AG04450 (cell line): ENCODE data around the gene DPP4. TPM values are rescaled to one million over a fixed set of nuclear protein-coding genes. Genes with fewer than 3 reads are reported as not detected.

Experiments used
- CTCF ChIA-PET: fragments of 300-600, 350-600 bp; formaldehyde crosslinking; extraction: SDS; loops from one replicate; lab custom pipeline; 2022; ENCODE audit warnings: antibody characterized with exemption, inconsistent platforms; lab: Charles Lee
- POLR2A ChIA-PET: fragments of 350-600 bp; formaldehyde crosslinking; extraction: SDS; loops from one replicate; lab custom pipeline; 2021; ENCODE audit warnings: antibody characterized with exemption, inconsistent platforms; lab: Yijun Ruan, JAX
- DNase-seq: peaks from one replicate; pipeline ENCODE4 v3.0.0-alpha.2; 2011; ENCODE audit warnings: low read depth, low spot score
- H3K27ac ChIP-seq: one replicate; pipeline ENCODE4 v1.5.1; 2012; ENCODE audit warnings: low read depth, low read length, control low read depth
- H3K27me3 ChIP-seq: one replicate; pipeline ENCODE4 v1.6.0; 2012; ENCODE audit warnings: low read length; ENCODE audit not compliant: control insufficient read depth, insufficient read depth
- H3K4me3 ChIP-seq: 2 replicates; pipeline ENCODE4 v1.5.1; 2011; ENCODE audit warnings: mild to moderate bottlenecking, low read depth, low read length, control low read depth
- H3K9me3 ChIP-seq: 2 replicates; pipeline ENCODE4 v1.5.1; 2012; ENCODE audit warnings: low read length; ENCODE audit not compliant: control insufficient read depth, insufficient read depth
- CTCF ChIP-seq: IDR thresholded peaks from 2 replicates; pipeline ENCODE4 v1.5.1; 2011; ENCODE audit warnings: low read depth, low read length, control low read depth, inconsistent platforms
- polyA plus RNA-seq: library from polyadenylated mRNA; depleted of rRNA; stranded (reverse); fragments of >200 nt; gene quantifications from 2 replicates; pipeline ENCODE4 v1.2.3, GENCODE V29; 2011

DPP4 gene
- polyA plus RNA-seq, 1 experiment, result 61.0 TPM

GRCh38 chr2:162037028-162037795 is 36.8 kb downstream of the DPP4 start:
- Histone ChIP-seq H3K27me3 (no peaks in the 10 kb centered on the region), H3K4me3 (no peak overlapping the region), H3K9me3 (no peaks in the 10 kb centered on the region), H3K27ac (no peak overlapping the region)
- DNase-seq, result no peak
- POLR2A ChIA-PET, result no interaction called here
- CTCF ChIA-PET, result interaction anchor here (1.6 kb wide), 1 partner anchor 13 kb away, joined by 4 read pairs; no protein-coding TSS in a partner anchor
- TF ChIP-seq CTCF, result no peak

- TF ChIP-seq CTCF, result no peak
- ChIA-PET CTCF (interaction anchor here (1.1 to 1.5 kb wide), 2 partner anchors 9 to 185 kb away, joined by 3 read pairs; no protein-coding TSS in a partner anchor), POLR2A (no interaction called here)
- H3K27ac ChIP-seq, result no peak overlapping the region
- no peaks in the 10 kb centered on the region for H3K9me3 ChIP-seq
- no peak for DNase-seq
- no peak overlapping the region for H3K4me3 ChIP-seq
- no peaks in the 10 kb centered on the region for H3K27me3 ChIP-seq
Measured at GRCh38 chr2:162035981-162036380, 38.0 kb downstream of the DPP4 start.

GRCh38 chr2:162030363-162031190 is 43.4 kb downstream of the DPP4 start:
- DNase-seq, result no peak
- CTCF ChIA-PET, result no interaction called here
- Histone ChIP-seq H3K27me3 (no peaks in the 10 kb centered on the region), H3K27ac (no peak overlapping the region), H3K4me3 (no peak overlapping the region), H3K9me3 (no peaks in the 10 kb centered on the region)
- TF ChIP-seq CTCF, result no peak
- POLR2A ChIA-PET, result no interaction called here

- DNase-seq, result no peak
- H3K9me3 ChIP-seq, result no peaks in the 10 kb centered on the region
- no peak for TF ChIP-seq CTCF
- CTCF ChIA-PET, result no interaction called here
- H3K27me3 ChIP-seq, result no peaks in the 10 kb centered on the region
- H3K4me3 ChIP-seq, result no peak overlapping the region
- POLR2A ChIA-PET, result no interaction called here
- no peak overlapping the region for H3K27ac ChIP-seq
Measured at GRCh38 chr2:162029287-162029901, 44.6 kb downstream of the DPP4 start.

GRCh38 chr2:162028511-162028910 is 45.5 kb downstream of the DPP4 start:
- Histone ChIP-seq H3K9me3 (no peaks in the 10 kb centered on the region), H3K4me3 (no peak overlapping the region), H3K27me3 (no peaks in the 10 kb centered on the region), H3K27ac (no peak overlapping the region)
- no peak for TF ChIP-seq CTCF
- ChIA-PET CTCF (no interaction called here), POLR2A (no interaction called here)
- no peak for DNase-seq
